ENCODE data around the gene SLC4A7. TPM values are rescaled to one million over a fixed set of nuclear protein-coding genes. Genes with fewer than 3 reads are reported as not detected.
A peak's percentile ranks its signal among the peaks of the same experiment; 100 is the strongest.
"Not testable (repeated sequence)": the region's sequence is repeated elsewhere in the genome, so short reads cannot be mapped to it uniquely, and the experiment has no call there.

The SLC4A7 gene
- total RNA-seq, result 10 to 100 TPM in 2 of 4 donors, 1 to 10 TPM in 2; 3.8 to 11.4 (median 9.9) TPM

DNA sequence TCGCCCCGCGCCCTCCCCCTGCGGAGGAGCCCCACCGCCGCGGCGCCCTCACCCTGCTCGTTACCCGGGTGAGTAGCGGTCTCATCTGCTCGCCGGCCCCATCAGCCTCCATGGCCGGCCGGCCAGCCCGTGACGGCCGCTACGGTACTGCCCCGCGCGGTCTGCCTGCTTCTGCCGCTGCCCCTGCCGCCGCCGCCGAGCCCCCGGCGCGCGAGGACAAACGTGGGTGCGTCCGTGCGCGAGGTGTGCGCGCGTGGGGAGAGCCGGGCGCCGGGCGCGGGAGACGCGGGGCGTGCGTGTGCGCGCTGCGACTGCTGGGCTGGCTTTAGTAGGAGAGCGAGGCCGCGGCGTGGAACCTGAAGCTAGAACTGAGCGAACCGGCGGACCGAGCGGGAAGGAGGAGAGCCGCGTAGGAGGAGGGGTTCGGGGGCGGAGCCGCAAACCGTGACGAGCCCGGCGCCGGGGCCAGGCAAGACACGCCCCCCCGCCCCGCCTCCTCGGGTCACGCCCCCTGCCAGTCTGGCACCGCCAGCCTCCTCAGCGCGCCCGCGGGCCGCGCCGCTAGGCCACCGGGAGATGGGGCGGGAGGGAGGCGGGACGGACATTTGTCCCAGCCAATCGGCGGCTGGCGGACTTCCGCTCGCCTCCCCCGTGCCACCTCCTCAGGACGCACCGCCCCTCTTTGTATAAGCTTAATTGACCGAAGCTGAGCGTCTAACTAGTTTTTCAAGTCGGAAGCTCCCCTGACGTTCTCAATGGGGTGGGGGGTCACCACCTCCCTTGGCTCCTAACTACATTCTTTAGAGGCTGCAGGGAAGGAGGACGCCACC lies at the start of gene SLC4A7:
Gene SLC4A7, minus strand, starts transcription at position 370 of the 830 bp plus-strand sequence. Its CDS starts 258 bp downstream, at position 112.
- peak; percentile 96 to 100 for DNase-seq (ENCODE audit: low spot score in 2 of 2)
- peak within 1 kb of the TSS; percentile 93 for H3K4me3 ChIP-seq (ENCODE audit: low read depth, poor library complexity, severe bottlenecking)
- intact Hi-C loops (cut with DNase I; ENCODE audit: low total_unique reads), result no loop called here
- WGBS, 2 donors, result 0 to 1% methylated on average over 31 to 73 of the region's 100 CpGs
- peak in 1 of 2 donors; percentile 82 for TF ChIP-seq POLR2A (IDR thresholded peaks at IDR 0.05)
- TF ChIP-seq, protein P1, sequence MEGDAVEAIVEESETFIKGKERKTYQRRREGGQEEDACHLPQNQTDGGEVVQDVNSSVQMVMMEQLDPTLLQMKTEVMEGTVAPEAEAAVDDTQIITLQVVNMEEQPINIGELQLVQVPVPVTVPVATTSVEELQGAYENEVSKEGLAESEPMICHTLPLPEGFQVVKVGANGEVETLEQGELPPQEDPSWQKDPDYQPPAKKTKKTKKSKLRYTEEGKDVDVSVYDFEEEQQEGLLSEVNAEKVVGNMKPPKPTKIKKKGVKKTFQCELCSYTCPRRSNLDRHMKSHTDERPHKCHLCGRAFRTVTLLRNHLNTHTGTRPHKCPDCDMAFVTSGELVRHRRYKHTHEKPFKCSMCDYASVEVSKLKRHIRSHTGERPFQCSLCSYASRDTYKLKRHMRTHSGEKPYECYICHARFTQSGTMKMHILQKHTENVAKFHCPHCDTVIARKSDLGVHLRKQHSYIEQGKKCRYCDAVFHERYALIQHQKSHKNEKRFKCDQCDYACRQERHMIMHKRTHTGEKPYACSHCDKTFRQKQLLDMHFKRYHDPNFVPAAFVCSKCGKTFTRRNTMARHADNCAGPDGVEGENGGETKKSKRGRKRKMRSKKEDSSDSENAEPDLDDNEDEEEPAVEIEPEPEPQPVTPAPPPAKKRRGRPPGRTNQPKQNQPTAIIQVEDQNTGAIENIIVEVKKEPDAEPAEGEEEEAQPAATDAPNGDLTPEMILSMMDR (IDR thresholded peaks at IDR 0.05), result no peak

DNA sequence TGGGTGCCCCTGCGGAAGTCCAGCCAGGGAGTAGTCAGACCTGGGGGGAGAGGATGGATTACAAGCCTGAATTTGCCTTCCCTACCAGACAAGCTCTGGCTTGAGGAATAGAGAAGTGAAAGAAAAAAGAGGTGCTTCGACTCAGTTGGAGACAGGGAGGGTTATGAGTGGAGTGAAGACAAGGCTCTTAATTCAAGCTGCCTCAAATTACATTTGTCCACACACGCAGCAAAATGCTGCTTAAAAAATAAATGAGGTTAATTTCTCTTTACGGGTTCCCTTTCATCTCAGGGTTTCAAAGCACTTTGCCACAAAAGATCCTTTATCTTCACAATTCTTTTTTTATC lies 49.0 kb upstream of the SLC4A7 start:
- intact Hi-C loops (cut with DNase I; ENCODE audit: low total_unique reads), result no loop called here
- WGBS, 2 donors, result 45 to 46% methylated on average over 4 of the region's 4 CpGs

DNA sequence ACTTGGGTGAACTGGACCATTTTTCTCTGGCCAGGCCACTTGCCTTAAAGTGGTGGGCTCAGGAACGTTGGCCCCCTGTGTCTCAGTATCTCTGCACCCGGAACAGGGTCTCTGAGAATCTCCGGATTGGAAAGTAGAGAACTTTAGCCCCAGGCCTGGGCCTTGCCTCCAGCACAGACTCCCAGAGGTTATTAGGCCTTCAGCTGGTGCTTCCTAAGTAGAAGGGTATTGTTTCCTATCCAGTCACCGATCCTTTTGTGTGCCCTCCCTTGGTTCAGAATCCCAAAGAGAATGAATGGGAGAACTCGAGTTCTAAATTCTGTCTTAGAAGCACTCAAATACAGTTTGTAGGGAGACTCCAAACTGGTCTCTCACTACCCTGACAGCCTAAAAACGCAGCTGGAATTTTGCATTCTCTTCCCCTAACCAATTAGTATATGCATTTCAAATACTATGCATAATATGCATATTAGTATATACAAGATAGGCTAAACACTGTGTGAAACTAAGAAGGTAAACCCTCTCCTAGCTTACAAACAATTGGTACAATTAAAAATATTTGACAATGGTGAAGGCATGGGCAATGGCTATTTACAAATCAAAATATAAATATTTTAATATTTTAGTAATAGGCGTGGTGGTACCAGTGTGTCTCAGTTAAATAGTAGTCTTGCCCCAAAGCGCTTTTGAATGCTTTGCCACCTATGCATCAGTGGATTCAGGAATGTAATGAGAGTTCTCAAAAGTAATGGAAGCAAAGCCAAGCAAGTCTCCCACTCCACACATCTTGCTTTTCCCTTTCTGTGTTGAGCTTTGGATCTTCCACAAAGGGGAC lies 48.5 kb upstream of the SLC4A7 start:
- 89 to 90% methylated on average over 8 of the region's 8 CpGs for WGBS, 2 donors
- no peak for TF ChIP-seq POLR2A (IDR thresholded peaks at IDR 0.05)
- TF ChIP-seq, protein P1 (IDR thresholded peaks at IDR 0.05), result no peak
- H3K4me3 ChIP-seq (ENCODE audit: low read depth, poor library complexity, severe bottlenecking), result no peak overlapping the region
- peak in 1 of 2 donors; percentile 60 for DNase-seq (ENCODE audit: low spot score in 2 of 2)
- intact Hi-C loops (cut with DNase I; ENCODE audit: low total_unique reads), result no loop called here

More for the DNA sequence above, 49.0 kb upstream of the SLC4A7 start:
- no peak overlapping the region for H3K4me3 ChIP-seq (ENCODE audit: low read depth, poor library complexity, severe bottlenecking)
- TF ChIP-seq, protein P1 (IDR thresholded peaks at IDR 0.05), result no peak
- no peak for TF ChIP-seq POLR2A (IDR thresholded peaks at IDR 0.05)
- DNase-seq (ENCODE audit: low spot score in 2 of 2), result no peak

DNA sequence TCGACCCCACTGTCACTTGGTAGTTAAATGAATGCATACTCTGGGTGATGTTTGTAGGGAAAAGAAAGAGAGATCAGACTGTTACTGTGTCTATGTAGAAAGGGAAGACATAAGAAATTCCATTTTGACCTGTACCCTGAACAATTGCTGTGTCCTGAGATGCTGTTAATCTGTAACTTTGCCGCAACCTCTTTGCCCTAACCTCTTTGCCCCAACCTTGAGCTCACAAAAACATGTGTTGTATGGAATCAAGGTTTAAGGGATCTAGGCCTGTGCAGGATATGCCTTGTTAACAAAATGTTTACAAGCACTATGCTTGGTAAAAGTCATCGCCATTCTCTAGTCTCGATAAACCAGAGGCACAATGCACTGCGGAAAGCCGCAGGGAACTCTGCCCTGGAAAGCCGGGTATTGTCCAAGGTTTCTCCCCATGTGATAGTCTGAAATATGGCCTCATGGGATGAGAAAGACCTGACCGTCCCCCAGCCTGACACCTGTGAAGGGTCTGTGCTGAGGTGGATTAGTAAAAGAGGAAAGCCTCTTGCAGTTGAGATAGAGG lies 47.1 kb upstream of the SLC4A7 start:
- 97% methylated on average over 8 of the region's 8 CpGs for WGBS, 2 donors
- not testable (repeated sequence) for DNase-seq (ENCODE audit: low spot score in 2 of 2)

DNA sequence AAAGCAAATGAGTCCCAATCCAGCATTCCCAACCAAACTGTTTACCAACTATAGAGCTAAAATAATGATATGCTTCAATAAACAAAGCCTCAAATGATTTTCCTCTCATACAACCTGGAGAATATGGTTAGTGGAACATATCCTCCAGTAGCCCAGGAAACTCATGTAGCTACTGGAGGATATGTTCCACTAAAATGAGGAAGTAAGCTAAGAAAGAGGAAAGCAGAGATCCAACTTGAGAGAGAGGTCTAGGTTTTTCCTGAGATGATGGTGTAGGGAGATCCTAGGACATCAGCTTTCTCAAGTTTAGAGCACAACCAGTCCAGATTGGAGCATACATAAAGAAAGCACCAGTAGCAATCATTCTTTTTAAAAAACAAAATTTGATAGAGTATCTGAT lies 44.6 kb upstream of the SLC4A7 start:
- TF ChIP-seq, protein P1 (IDR thresholded peaks at IDR 0.05), result no peak
- TF ChIP-seq POLR2A (IDR thresholded peaks at IDR 0.05), result no peak
- DNase-seq (ENCODE audit: low spot score in 2 of 2), result no peak
- H3K4me3 ChIP-seq (ENCODE audit: low read depth, poor library complexity, severe bottlenecking), result no peak overlapping the region
- intact Hi-C loops (cut with DNase I; ENCODE audit: low total_unique reads), result no loop called here

More for the DNA sequence above, 47.1 kb upstream of the SLC4A7 start:
- intact Hi-C loops (cut with DNase I; ENCODE audit: low total_unique reads); H3K4me3 ChIP-seq (ENCODE audit: low read depth, poor library complexity, severe bottlenecking): not testable (repeated sequence)

Measured in lower leg skin (tissue), 4 donors.